Mesenchymal stem cell (in vitro differentiated cells and primary cell): ENCODE measurements around the gene MRPL28.

ENCODE experiments used
- DNase-seq: peaks from one replicate; pipeline ENCODE4 v3.0.0-alpha.2; 2013
- H2AFZ ChIP-seq: one replicate; pipeline ENCODE4 v1.6.1; 2013; ENCODE audit warnings: low read depth, mild to moderate bottlenecking, control low read depth, inconsistent platforms, low read length, moderate library complexity
- H2AK5ac ChIP-seq: 2 replicates; pipeline ENCODE4 v1.6.1; 2013; ENCODE audit warnings: low read length, moderate library complexity, mild to moderate bottlenecking, inconsistent platforms; ENCODE audit not compliant: severe bottlenecking
- H2BK120ac ChIP-seq: one replicate; pipeline ENCODE4 v1.6.1; 2013; ENCODE audit warnings: low read depth, mild to moderate bottlenecking, inconsistent platforms, low read length, moderate library complexity
- H2BK12ac ChIP-seq, 2 experiments: one replicate each; pipeline ENCODE4 v1.6.1; 2013; ENCODE audit warnings: inconsistent platforms in 2 of 2, low read length in 2 of 2, mild to moderate bottlenecking in 2 of 2, moderate library complexity in 2 of 2, control low read depth in 1 of 2
- H2BK15ac ChIP-seq: one replicate; pipeline ENCODE4 v1.6.1; 2013; ENCODE audit warnings: mild to moderate bottlenecking, low read depth, inconsistent platforms; ENCODE audit not compliant: poor library complexity, severe bottlenecking
- H2BK5ac ChIP-seq: 2 replicates; pipeline ENCODE4 v1.6.1; 2013; ENCODE audit warnings: low read depth, mild to moderate bottlenecking, low read length, control low read depth, inconsistent platforms; ENCODE audit not compliant: poor library complexity, severe bottlenecking
- H3K14ac ChIP-seq, 2 experiments: one replicate each; pipeline ENCODE4 v1.6.1; 2013; ENCODE audit warnings: inconsistent platforms in 2 of 2, low read length in 2 of 2, control low read depth in 1 of 2, mild to moderate bottlenecking in 1 of 2, moderate library complexity in 1 of 2
- H3K18ac ChIP-seq, 2 experiments: one replicate each; pipeline ENCODE4 v1.6.1; 2013; ENCODE audit warnings: inconsistent platforms in 2 of 2, low read length in 2 of 2, control low read depth in 1 of 2, low read depth in 1 of 2, mild to moderate bottlenecking in 1 of 2
- H3K23ac ChIP-seq, 2 experiments: one replicate each; pipeline ENCODE4 v1.6.1; 2013; ENCODE audit warnings: inconsistent platforms in 2 of 2, low read length in 2 of 2, mild to moderate bottlenecking in 2 of 2, moderate library complexity in 2 of 2, control low read depth in 1 of 2
- H3K27ac ChIP-seq: 2 replicates; pipeline ENCODE4 v1.5.1; 2013; ENCODE audit warnings: mild to moderate bottlenecking, moderate library complexity, low read length, control low read depth, inconsistent platforms; ENCODE audit not compliant: poor library complexity, severe bottlenecking
- H3K27me3 ChIP-seq, 2 experiments: 2 replicates each; pipeline versions ENCODE4 v1.6.1 to v1.7.0; 2013; ENCODE audit warnings: low read length in 2 of 2, mild to moderate bottlenecking in 2 of 2, moderate library complexity in 2 of 2, control low read depth in 1 of 2, inconsistent platforms in 1 of 2; ENCODE audit not compliant: control insufficient read depth in 1 of 2, insufficient read depth in 1 of 2
- H3K36me3 ChIP-seq, 2 experiments: 2 replicates each; pipeline versions ENCODE4 v1.6.1 to v1.7.0; 2013; ENCODE audit warnings: low read length in 2 of 2, control low read depth in 1 of 2, inconsistent platforms in 1 of 2, low read depth in 1 of 2, mild to moderate bottlenecking in 1 of 2; ENCODE audit not compliant: insufficient read depth in 2 of 2, control insufficient read depth in 1 of 2
- H3K4ac ChIP-seq, 2 experiments: one replicate each; pipeline ENCODE4 v1.6.1; 2013; ENCODE audit warnings: inconsistent platforms in 2 of 2, low read length in 2 of 2, mild to moderate bottlenecking in 2 of 2, moderate library complexity in 2 of 2, control low read depth in 1 of 2, low read depth in 1 of 2
- H3K4me1 ChIP-seq: 2 replicates; pipeline ENCODE4 v1.6.1; 2013; ENCODE audit warnings: low read depth, low read length, control low read depth; ENCODE audit not compliant: control insufficient read depth, insufficient read depth
- H3K4me2 ChIP-seq: 2 replicates; pipeline ENCODE4 v1.6.1; 2013; ENCODE audit warnings: low read length, mild to moderate bottlenecking, inconsistent platforms; ENCODE audit not compliant: poor library complexity, severe bottlenecking
- H3K4me3 ChIP-seq, 2 experiments: 2 replicates each; pipeline versions ENCODE4 v1.5.1 to v1.7.0; 2013; ENCODE audit warnings: low read length in 2 of 2, mild to moderate bottlenecking in 2 of 2, control low read depth in 1 of 2, low read depth in 1 of 2; ENCODE audit not compliant: insufficient read depth in 1 of 2
- H3K79me1 ChIP-seq: replicated peaks from 2 replicates; pipeline ENCODE4 v1.6.1; 2013; ENCODE audit warnings: mild to moderate bottlenecking, control low read depth, low read length, inconsistent platforms; ENCODE audit not compliant: poor library complexity, severe bottlenecking
- H3K9ac ChIP-seq: 2 replicates; pipeline ENCODE4 v1.7.0; 2013; ENCODE audit warnings: mild to moderate bottlenecking, low read length, moderate library complexity
- H3K9me3 ChIP-seq: 2 replicates; pipeline ENCODE4 v1.7.0; 2013; ENCODE audit warnings: mild to moderate bottlenecking, low read length; ENCODE audit not compliant: control insufficient read depth
- H4K8ac ChIP-seq: one replicate; pipeline ENCODE4 v1.6.1; 2013; ENCODE audit warnings: inconsistent platforms, mild to moderate bottlenecking, low read length, moderate library complexity
- H4K91ac ChIP-seq: one replicate; pipeline ENCODE4 v1.6.1; 2013; ENCODE audit warnings: mild to moderate bottlenecking, low read length, inconsistent platforms
- WGBS: methylation state at CpG from one replicate; pipeline ENCODE4 v1.1.7; 2013; ENCODE audit warnings: mixed read lengths; 5-methylcytosine and 5-hydroxymethylcytosine counted together

Gene MRPL28

GRCh38 chr16:398561-399339, 28.4 kb upstream of the MRPL28 start:
- H4K91ac ChIP-seq, result peak overlapping the region; percentile 85
- peak overlapping the region; percentile 70 for H3K9ac ChIP-seq
- H3K23ac ChIP-seq, result no peak overlapping the region
- H2BK15ac ChIP-seq, result no peak overlapping the region
- peak overlapping the region; percentile 95 for H4K8ac ChIP-seq
- no peak for DNase-seq
- no peak overlapping the region for H3K4me2 ChIP-seq
- H3K18ac ChIP-seq, result peak overlapping the region in 1 of 2 experiments; percentile 50
- H3K14ac ChIP-seq, result no peak overlapping the region
- H3K27me3 ChIP-seq, result no peaks in the 10 kb centered on the region
- H2AK5ac ChIP-seq, result peak overlapping the region; percentile 9
- peaks cover 30% of the 10 kb centered on the region for H3K4me1 ChIP-seq
- no peak overlapping the region for H2BK12ac ChIP-seq
- no peak overlapping the region for H2AFZ ChIP-seq
- H3K9me3 ChIP-seq, result no peaks in the 10 kb centered on the region
- peaks cover 15 to 23% of the 10 kb centered on the region in 2 experiments for H3K36me3 ChIP-seq
- H3K4ac ChIP-seq, result peak overlapping the region; percentile 3 to 71
- H2BK5ac ChIP-seq, result no peak overlapping the region
- WGBS, result 87% methylated on average over 24 of the region's 24 CpGs
- no peak overlapping the region for H3K27ac ChIP-seq
- no peak overlapping the region for H2BK120ac ChIP-seq
- peaks cover 10% of the 10 kb centered on the region for H3K79me1 ChIP-seq
- no peak overlapping the region for H3K4me3 ChIP-seq

- Histone ChIP-seq H3K4me1 (peaks cover 30% of the 10 kb centered on the region), H3K23ac (no peak overlapping the region), H2BK120ac (peak overlapping the region; percentile 71), H3K4ac (peak overlapping the region in 1 of 2 experiments; percentile 71), H4K8ac (peak overlapping the region; percentile 59), H2AFZ (no peak overlapping the region), H3K18ac (peak overlapping the region; percentile 37), H3K4me2 (peak overlapping the region; percentile 60), H2BK12ac (peak overlapping the region in 1 of 2 experiments; percentile 6), H3K14ac (peak overlapping the region in 1 of 2 experiments; percentile 44), H3K27me3 (no peaks in the 10 kb centered on the region), H2BK15ac (peak overlapping the region; percentile 65), H3K79me1 (peaks cover 9% of the 10 kb centered on the region), H3K27ac (peak overlapping the region; percentile 55), H3K9ac (peak overlapping the region; percentile 70), H3K4me3 (peak overlapping the region; percentile 4 to 65), H3K9me3 (no peaks in the 10 kb centered on the region), H2AK5ac (peak overlapping the region; percentile 9), H4K91ac (no peak overlapping the region), H3K36me3 (peaks cover 15 to 23% of the 10 kb centered on the region in 2 experiments), H2BK5ac (no peak overlapping the region)
- DNase-seq, result peak; percentile 91
- WGBS, result 20% methylated on average over 25 of the region's 29 CpGs
These were observed 27.5 kb upstream of the MRPL28 start for GRCh38 chr16:397736-398332.

- Histone ChIP-seq H3K14ac (peak within 1 kb of the TSS in 1 of 2 experiments; percentile 91), H3K27me3 (no peaks in the 10 kb centered on the region), H3K9ac (peak within 1 kb of the TSS; percentile 80), H4K91ac (peak within 1 kb of the TSS; percentile 73), H2BK15ac (peak within 1 kb of the TSS; percentile 65), H3K23ac (peak within 1 kb of the TSS in 1 of 2 experiments; percentile 46), H2BK12ac (peak within 1 kb of the TSS in 1 of 2 experiments; percentile 17), H3K36me3 (peaks cover 15 to 23% of the 10 kb centered on the region in 2 experiments), H3K18ac (peak within 1 kb of the TSS; percentile 95), H3K27ac (peak within 1 kb of the TSS; percentile 55), H3K79me1 (peaks cover 7% of the 10 kb centered on the region), H3K9me3 (no peaks in the 10 kb centered on the region), H2AK5ac (peak within 1 kb of the TSS; percentile 9), H2AFZ (peak within 1 kb of the TSS; percentile 33), H3K4me2 (peak within 1 kb of the TSS; percentile 63), H2BK5ac (no peak within 1 kb of the TSS), H2BK120ac (peak within 1 kb of the TSS; percentile 73), H3K4me3 (peak within 1 kb of the TSS; percentile 73 to 85), H3K4ac (peak within 1 kb of the TSS; percentile 82 to 98), H4K8ac (peak within 1 kb of the TSS; percentile 87), H3K4me1 (peaks cover 29% of the 10 kb centered on the region)
- DNase-seq, result peak; percentile 42
- WGBS, result 0% methylated on average over 12 of the region's 75 CpGs
These were observed 26.9 kb upstream of the MRPL28 start, which contains the start of gene NME4 for GRCh38 chr16:397135-397661. Gene NME4, plus strand, starts transcription at chr16:397199. Its CDS starts 24 bp downstream, at chr16:397223.

GRCh38 chr16:396605-397004, 26.3 kb upstream of the MRPL28 start:
- 1% methylated on average over 16 of the region's 22 CpGs for WGBS
- Histone ChIP-seq H3K4me2 (peak overlapping the region; percentile 41), H3K18ac (peak overlapping the region; percentile 95)

More at GRCh38 chr16:396605-397004, 26.3 kb upstream of the MRPL28 start:
- H2BK15ac ChIP-seq, result no peak overlapping the region
- peak overlapping the region; percentile 73 for H2BK120ac ChIP-seq
- peaks cover 15 to 23% of the 10 kb centered on the region in 2 experiments for H3K36me3 ChIP-seq
- no peak overlapping the region for H4K91ac ChIP-seq
- peak overlapping the region; percentile 87 for H4K8ac ChIP-seq
- no peak overlapping the region for H2AK5ac ChIP-seq
- no peak overlapping the region for H2BK5ac ChIP-seq
- H3K27me3 ChIP-seq, result no peaks in the 10 kb centered on the region
- H3K27ac ChIP-seq, result no peak overlapping the region
- peak overlapping the region; percentile 18 for H2AFZ ChIP-seq
- peak; percentile 86 for DNase-seq
- peaks cover 29% of the 10 kb centered on the region for H3K4me1 ChIP-seq
- H3K9ac ChIP-seq, result peak overlapping the region; percentile 80
- H3K23ac ChIP-seq, result no peak overlapping the region
- H3K4me3 ChIP-seq, result peak overlapping the region; percentile 45 to 85
- peak overlapping the region in 1 of 2 experiments; percentile 17 for H2BK12ac ChIP-seq
- peak overlapping the region; percentile 29 to 82 for H3K4ac ChIP-seq
- H3K14ac ChIP-seq, result no peak overlapping the region
- H3K9me3 ChIP-seq, result no peaks in the 10 kb centered on the region
- H3K79me1 ChIP-seq, result peaks cover 6% of the 10 kb centered on the region
